Osteoblast (primary cell): Measurements from ENCODE around the gene LIPC. TPM values are rescaled to one million over a fixed set of nuclear protein-coding genes. Genes with fewer than 3 reads are reported as not detected.

Source experiments
- DNase-seq: peaks from one replicate; pipeline ENCODE4 v3.0.0; 2011; ENCODE audit warnings: low spot score, mixed read lengths; ENCODE audit not compliant: insufficient read length; ENCODE audit errors: missing footprints
- H2AFZ ChIP-seq: 2 replicates; pipeline ENCODE4 v1.6.0; 2011; ENCODE audit warnings: mild to moderate bottlenecking, low read length
- H3K27ac ChIP-seq: 2 replicates; pipeline ENCODE4 v1.5.1; 2011; ENCODE audit warnings: mild to moderate bottlenecking, low read depth, low read length, moderate library complexity
- H3K27me3 ChIP-seq: 2 replicates; pipeline ENCODE4 v1.6.0; 2012; ENCODE audit warnings: mild to moderate bottlenecking, control low read depth, inconsistent platforms, low read length, moderate library complexity; ENCODE audit not compliant: insufficient read depth
- H3K36me3 ChIP-seq: 2 replicates; pipeline ENCODE4 v1.5.1; 2011; ENCODE audit warnings: mild to moderate bottlenecking, low read length, control low read depth, moderate library complexity; ENCODE audit not compliant: insufficient read depth
- H3K4me1 ChIP-seq: 2 replicates; pipeline ENCODE4 v1.5.1; 2011; ENCODE audit warnings: mild to moderate bottlenecking, low read length, control low read depth, moderate library complexity; ENCODE audit not compliant: insufficient read depth
- H3K4me2 ChIP-seq: 2 replicates; pipeline ENCODE4 v1.6.0; 2011; ENCODE audit warnings: mild to moderate bottlenecking, low read length; ENCODE audit not compliant: insufficient read depth
- H3K4me3 ChIP-seq: fragments of 200-600 bp; sonication (generic); 3 replicates; pipeline ENCODE4 v1.5.1; 2012; ENCODE audit warnings: mild to moderate bottlenecking, low read length, inconsistent platforms; ENCODE audit not compliant: insufficient read depth
- H3K79me2 ChIP-seq: 2 replicates; pipeline ENCODE4 v1.6.0; 2012; ENCODE audit warnings: mild to moderate bottlenecking, low read length, control low read depth, inconsistent platforms; ENCODE audit not compliant: insufficient read depth
- H3K9me3 ChIP-seq: 2 replicates; pipeline ENCODE4 v1.5.1; 2011; ENCODE audit warnings: low read depth, low read length, control low read depth
- H4K20me1 ChIP-seq: 2 replicates; pipeline ENCODE4 v1.6.0; 2012; ENCODE audit warnings: mild to moderate bottlenecking, low read length, control low read depth; ENCODE audit not compliant: insufficient read depth
- total RNA-seq: library from RNA; depleted of rRNA; stranded (reverse); fragments of >200 nt; gene quantifications from 2 replicates; pipeline ENCODE4 v1.2.3, GENCODE V29; 2012
- TF ChIP-seq, protein P1 (sequence below): IDR thresholded peaks from 2 replicates; pipeline ENCODE4 v1.5.1; 2011; ENCODE audit warnings: mild to moderate bottlenecking, low read depth, low read length, moderate library complexity; ENCODE audit errors: extremely low read depth

LIPC gene
- total RNA-seq, 1 donor, result 1.1 TPM

- Histone ChIP-seq H4K20me1 (no peaks in the 10 kb centered on the region), H3K36me3 (no peaks in the 10 kb centered on the region), H3K4me1 (peaks cover under 1% of the 10 kb centered on the region), H3K4me2 (no peak overlapping the region), H2AFZ (no peak overlapping the region), H3K27ac (no peak overlapping the region), H3K4me3 (no peak overlapping the region), H3K9me3 (no peaks in the 10 kb centered on the region), H3K79me2 (no peaks in the 10 kb centered on the region), H3K27me3 (peaks cover 4% of the 10 kb centered on the region)
- no peak for DNase-seq
- TF ChIP-seq, protein P1, sequence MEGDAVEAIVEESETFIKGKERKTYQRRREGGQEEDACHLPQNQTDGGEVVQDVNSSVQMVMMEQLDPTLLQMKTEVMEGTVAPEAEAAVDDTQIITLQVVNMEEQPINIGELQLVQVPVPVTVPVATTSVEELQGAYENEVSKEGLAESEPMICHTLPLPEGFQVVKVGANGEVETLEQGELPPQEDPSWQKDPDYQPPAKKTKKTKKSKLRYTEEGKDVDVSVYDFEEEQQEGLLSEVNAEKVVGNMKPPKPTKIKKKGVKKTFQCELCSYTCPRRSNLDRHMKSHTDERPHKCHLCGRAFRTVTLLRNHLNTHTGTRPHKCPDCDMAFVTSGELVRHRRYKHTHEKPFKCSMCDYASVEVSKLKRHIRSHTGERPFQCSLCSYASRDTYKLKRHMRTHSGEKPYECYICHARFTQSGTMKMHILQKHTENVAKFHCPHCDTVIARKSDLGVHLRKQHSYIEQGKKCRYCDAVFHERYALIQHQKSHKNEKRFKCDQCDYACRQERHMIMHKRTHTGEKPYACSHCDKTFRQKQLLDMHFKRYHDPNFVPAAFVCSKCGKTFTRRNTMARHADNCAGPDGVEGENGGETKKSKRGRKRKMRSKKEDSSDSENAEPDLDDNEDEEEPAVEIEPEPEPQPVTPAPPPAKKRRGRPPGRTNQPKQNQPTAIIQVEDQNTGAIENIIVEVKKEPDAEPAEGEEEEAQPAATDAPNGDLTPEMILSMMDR, result no peak
Observed at GRCh38 chr15:58434334-58434875, 2.6 kb downstream of the LIPC start.

DNA sequence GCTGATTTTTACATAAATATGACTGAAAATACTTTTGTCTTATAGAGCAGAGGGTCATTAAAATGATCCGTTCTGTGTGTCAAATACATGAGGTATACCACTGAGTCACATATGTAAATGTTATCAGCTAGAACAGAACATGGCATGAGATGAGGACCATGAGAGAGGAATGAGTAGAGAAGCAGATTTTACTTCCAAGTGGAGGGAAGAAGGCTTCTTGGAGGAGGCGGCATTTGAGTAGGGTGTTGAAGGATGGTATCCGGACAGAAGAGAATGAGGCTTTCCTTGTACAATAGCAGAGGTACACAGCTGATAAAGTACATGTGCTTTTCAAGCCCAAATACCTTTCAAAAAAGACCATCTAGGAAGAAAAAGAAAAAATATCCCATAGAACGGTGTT, 4.8 kb downstream of the LIPC start:
- Histone ChIP-seq H3K79me2 (no peaks in the 10 kb centered on the region), H3K27ac (no peak overlapping the region), H4K20me1 (no peaks in the 10 kb centered on the region), H2AFZ (no peak overlapping the region), H3K27me3 (peaks cover 4% of the 10 kb centered on the region), H3K4me2 (no peak overlapping the region), H3K4me1 (peaks cover 22% of the 10 kb centered on the region), H3K36me3 (no peaks in the 10 kb centered on the region), H3K4me3 (no peak overlapping the region), H3K9me3 (no peaks in the 10 kb centered on the region)
- DNase-seq, result no peak
- TF ChIP-seq, protein P1, result no peak

GRCh38 chr15:58437531-58438105, 5.8 kb downstream of the LIPC start:
- Histone ChIP-seq H3K4me2 (no peak overlapping the region), H3K27ac (no peak overlapping the region)

DNA sequence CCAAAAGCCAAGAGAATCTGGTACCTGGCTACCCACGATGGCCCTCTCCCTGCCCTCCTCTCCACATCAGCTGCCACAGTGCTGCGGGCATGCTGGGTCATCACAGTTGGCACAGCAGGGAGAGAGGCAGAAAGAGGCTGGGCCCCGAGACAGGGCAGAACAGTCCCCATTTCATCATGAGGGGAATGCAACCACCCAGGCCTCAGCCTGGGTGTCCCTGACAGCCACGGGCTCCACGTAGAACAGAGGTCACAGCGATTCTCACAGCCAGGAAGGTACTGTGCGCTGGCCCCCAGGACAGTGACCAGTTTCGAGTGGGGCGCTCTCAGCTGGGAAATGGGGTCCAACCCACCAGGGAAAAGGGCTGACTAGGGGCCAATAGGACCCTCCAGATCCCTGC, 6.3 kb downstream of the LIPC start:
- H3K27ac ChIP-seq, result no peak overlapping the region
- DNase-seq, result no peak
- H3K79me2 ChIP-seq, result no peaks in the 10 kb centered on the region
- no peaks in the 10 kb centered on the region for H3K9me3 ChIP-seq
- peaks cover 29% of the 10 kb centered on the region for H3K4me1 ChIP-seq
- no peaks in the 10 kb centered on the region for H3K36me3 ChIP-seq
- no peak overlapping the region for H2AFZ ChIP-seq
- H3K4me3 ChIP-seq, result no peak overlapping the region
- H3K4me2 ChIP-seq, result no peak overlapping the region
- H3K27me3 ChIP-seq, result no peaks in the 10 kb centered on the region
- no peaks in the 10 kb centered on the region for H4K20me1 ChIP-seq
- TF ChIP-seq, protein P1, result no peak

More at GRCh38 chr15:58437531-58438105, 5.8 kb downstream of the LIPC start:
- peak; percentile 84 for DNase-seq
- H3K4me1 ChIP-seq, result peaks cover 29% of the 10 kb centered on the region
- no peaks in the 10 kb centered on the region for H3K9me3 ChIP-seq
- H3K79me2 ChIP-seq, result no peaks in the 10 kb centered on the region
- no peak overlapping the region for H3K4me3 ChIP-seq
- no peaks in the 10 kb centered on the region for H4K20me1 ChIP-seq
- H3K27me3 ChIP-seq, result no peaks in the 10 kb centered on the region
- H2AFZ ChIP-seq, result no peak overlapping the region
- TF ChIP-seq, protein P1, result no peak
- no peaks in the 10 kb centered on the region for H3K36me3 ChIP-seq
